CD4-positive, alpha-beta T cell (primary cell): ENCODE data around the gene VWA5A. TPM values are rescaled to one million over a fixed set of nuclear protein-coding genes. Genes with fewer than 3 reads are reported as not detected.

Experiments
- ATAC-seq: fragments of 200-7000 bp; cut with Tn5 transposase; one replicate; pipeline ENCODE4 v1.10.0; 2022; ENCODE audit warnings: mild to moderate bottlenecking; ENCODE audit not compliant: poor library complexity
- CTCF ChIA-PET: fragments of 350-600 bp; sonication (Branson Sonifier 250); formaldehyde crosslinking; loops from one replicate; lab custom pipeline; 2021; ENCODE audit warnings: antibody characterized with exemption, inconsistent platforms; lab: Charles Lee
- POLR2A ChIA-PET: fragments of 350-600 bp; sonication (Branson Sonifier 250); formaldehyde crosslinking; loops from one replicate; lab custom pipeline; 2021; ENCODE audit warnings: antibody characterized with exemption, inconsistent platforms; lab: Charles Lee
- DNase-seq, 14 experiments: peaks; one replicate each; pipeline ENCODE4 v3.0.0-alpha.2; 2013 to 2020; ENCODE audit warnings: mixed read lengths in 2 of 14
- H3K27ac ChIP-seq, 2 donors: one replicate each; pipeline versions ENCODE4 v1.5.1 to v1.7.0; 2013; ENCODE audit warnings: low read length in 2 of 2, low read depth in 1 of 2, mild to moderate bottlenecking in 1 of 2
- H3K27me3 ChIP-seq, 2 experiments: 1 replicate in 1 of 2; 2 replicates in 1 of 2; pipeline versions ENCODE4 v1.6.1 to v1.7.0; 2013; ENCODE audit warnings: low read length in 2 of 2, control low read depth in 1 of 2, mild to moderate bottlenecking in 1 of 2, moderate library complexity in 1 of 2; ENCODE audit not compliant: insufficient read depth in 2 of 2, control insufficient read depth in 1 of 2
- H3K36me3 ChIP-seq: one replicate; pipeline ENCODE4 v1.6.1; 2013; ENCODE audit warnings: low read length, control low read depth; ENCODE audit not compliant: insufficient read depth
- H3K4me1 ChIP-seq: one replicate; pipeline ENCODE4 v1.6.1; 2013; ENCODE audit warnings: low read length, control low read depth; ENCODE audit not compliant: insufficient read depth
- H3K4me3 ChIP-seq: one replicate; pipeline ENCODE4 v1.5.1; 2013; ENCODE audit warnings: mild to moderate bottlenecking, low read length, moderate library complexity
- H3K9me3 ChIP-seq, 2 experiments: 1 replicate in 1 of 2; 2 replicates in 1 of 2; pipeline versions ENCODE4 v1.6.1 to v1.7.0; 2013; ENCODE audit warnings: low read length in 2 of 2, mild to moderate bottlenecking in 2 of 2, control low read depth in 1 of 2, moderate library complexity in 1 of 2; ENCODE audit not compliant: control insufficient read depth in 1 of 2, insufficient read depth in 1 of 2
- H3K27ac Mint-ChIP-seq: one replicate; pipeline ENCODE4 v1.8.0; 2020; ENCODE audit warnings: mixed read lengths
- H3K27me3 Mint-ChIP-seq: one replicate; pipeline ENCODE4 v1.8.0; 2021; ENCODE audit warnings: mixed read lengths
- H3K36me3 Mint-ChIP-seq: one replicate; pipeline ENCODE4 v1.8.0; 2021; ENCODE audit warnings: low read depth, mixed read lengths
- H3K4me1 Mint-ChIP-seq: one replicate; pipeline ENCODE4 v1.8.0; 2021; ENCODE audit warnings: low read depth, mixed read lengths
- H3K4me3 Mint-ChIP-seq: one replicate; pipeline ENCODE4 v1.8.0; 2020; ENCODE audit warnings: mild to moderate bottlenecking, mixed read lengths
- H3K9me3 Mint-ChIP-seq: one replicate; pipeline ENCODE4 v1.8.0; 2020; ENCODE audit warnings: mixed read lengths
- CTCF ChIP-seq: fragments of 200-600 bp; IDR thresholded peaks from one replicate; pipeline ENCODE4 v1.8.0; 2022; ENCODE audit warnings: antibody characterized with exemption, mild to moderate bottlenecking
- intact Hi-C, 2 experiments: fragments of 100-400 bp; cut with DNase I in 1 of 2; cut with micrococcal nuclease in 1 of 2; formaldehyde crosslinking; loops; one replicate each; pipeline versions ENCODE4 v1.15.1 to v1.9.0; 2023 to 2025; cut with DNase I, micrococcal nuclease
- polyA plus RNA-seq, 2 donors: library from polyadenylated mRNA; unstranded; fragments of 120-200 nt; gene quantifications; one replicate each; pipeline ENCODE4 v1.2.1, GENCODE V29; 2013
- total RNA-seq, 174 experiments: library from RNA in 2 of 174; stranded (reverse) in 2 of 174; gene quantifications; one replicate each; pipeline ENCODE4 v1.2.3 and lab custom pipeline; 2021 to 2026

Gene VWA5A, protein sequence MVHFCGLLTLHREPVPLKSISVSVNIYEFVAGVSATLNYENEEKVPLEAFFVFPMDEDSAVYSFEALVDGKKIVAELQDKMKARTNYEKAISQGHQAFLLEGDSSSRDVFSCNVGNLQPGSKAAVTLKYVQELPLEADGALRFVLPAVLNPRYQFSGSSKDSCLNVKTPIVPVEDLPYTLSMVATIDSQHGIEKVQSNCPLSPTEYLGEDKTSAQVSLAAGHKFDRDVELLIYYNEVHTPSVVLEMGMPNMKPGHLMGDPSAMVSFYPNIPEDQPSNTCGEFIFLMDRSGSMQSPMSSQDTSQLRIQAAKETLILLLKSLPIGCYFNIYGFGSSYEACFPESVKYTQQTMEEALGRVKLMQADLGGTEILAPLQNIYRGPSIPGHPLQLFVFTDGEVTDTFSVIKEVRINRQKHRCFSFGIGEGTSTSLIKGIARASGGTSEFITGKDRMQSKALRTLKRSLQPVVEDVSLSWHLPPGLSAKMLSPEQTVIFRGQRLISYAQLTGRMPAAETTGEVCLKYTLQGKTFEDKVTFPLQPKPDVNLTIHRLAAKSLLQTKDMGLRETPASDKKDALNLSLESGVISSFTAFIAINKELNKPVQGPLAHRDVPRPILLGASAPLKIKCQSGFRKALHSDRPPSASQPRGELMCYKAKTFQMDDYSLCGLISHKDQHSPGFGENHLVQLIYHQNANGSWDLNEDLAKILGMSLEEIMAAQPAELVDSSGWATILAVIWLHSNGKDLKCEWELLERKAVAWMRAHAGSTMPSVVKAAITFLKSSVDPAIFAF
- 1 to 10 TPM; 5.1 to 5.6 TPM for total RNA-seq
- polyA plus RNA-seq (2013, experiment 1 of 2): 6.8 TPM
- 9.0 TPM for polyA plus RNA-seq (2013, experiment 2 of 2)
- total RNA-seq (lab: John Stamatoyannopoulos, UW): 3.1 to 62.6 (median 11.7) reads per million in 172 experiments

GRCh38 chr11:124114942-124115781 is at the start of gene VWA5A:
Gene VWA5A (plus strand): TSS chr11:124115450. CDS start chr11:124117512, 2,062 bp downstream.
- peak; percentile 38 to 78 (median 67) for DNase-seq
- Mint-ChIP-seq H3K4me1 (peaks cover 32% of the 10 kb centered on the region), H3K36me3 (peaks cover 33% of the 10 kb centered on the region), H3K4me3 (peak within 1 kb of the TSS; percentile 94), H3K9me3 (no peaks in the 10 kb centered on the region), H3K27ac (peak within 1 kb of the TSS; percentile 77), H3K27me3 (peaks cover 8% of the 10 kb centered on the region)
- intact Hi-C loops: loop anchor here in 1 of 2 experiments (10.0 kb wide), 1 partner anchor 370 kb away; the partner anchor contains the start of gene ZNF202
- CTCF ChIA-PET: interaction anchor here (0.8 to 1.5 kb wide), 2 partner anchors 11 to 38 kb away, joined by 3 to 4 read pairs; no protein-coding TSS in a partner anchor
- peak; percentile 99 for ATAC-seq
- H3K27me3 ChIP-seq: no peaks in the 10 kb centered on the region
- POLR2A ChIA-PET: interaction anchor here (0.6 to 1.2 kb wide), 6 partner anchors 8 to 559 kb away, joined by 3 to 4 read pairs (median 3); partner anchors contain the start of genes SIAE and SPA17
- peak within 1 kb of the TSS; percentile 73 for H3K4me3 ChIP-seq
- no peak within 1 kb of the TSS for H3K27ac ChIP-seq
- H3K9me3 ChIP-seq: no peaks in the 10 kb centered on the region
- H3K4me1 ChIP-seq: peaks cover 8% of the 10 kb centered on the region
- TF ChIP-seq CTCF: no peak
- H3K36me3 ChIP-seq: peaks cover 2% of the 10 kb centered on the region

- intact Hi-C loops: no loop called here
These were observed 46.6 kb upstream of the VWA5A start for GRCh38 chr11:124068601-124069110.

More at GRCh38 chr11:124068601-124069110, 46.6 kb upstream of the VWA5A start:
- Histone ChIP-seq H3K27me3 (peaks cover 6 to 32% of the 10 kb centered on the region in 2 experiments), H3K27ac (no peak overlapping the region), H3K9me3 (peaks cover 0 to 3% of the 10 kb centered on the region in 2 experiments), H3K4me1 (peaks cover 6% of the 10 kb centered on the region), H3K4me3 (no peak overlapping the region), H3K36me3 (no peaks in the 10 kb centered on the region)
- ATAC-seq (no peak), DNase-seq (no peak)
- Mint-ChIP-seq H3K4me1 (peaks cover 6% of the 10 kb centered on the region), H3K9me3 (no peaks in the 10 kb centered on the region), H3K27me3 (peaks cover 73% of the 10 kb centered on the region), H3K36me3 (no peaks in the 10 kb centered on the region), H3K27ac (no peak overlapping the region), H3K4me3 (no peak overlapping the region)
- no peak for TF ChIP-seq CTCF
- POLR2A ChIA-PET: no interaction called here
- CTCF ChIA-PET: no interaction called here
